GM13977 (cell line): ENCODE measurements around the gene TCFL5.

Experiments
- DNase-seq: peaks from one replicate; pipeline ENCODE4 v3.0.0; 2012; ENCODE audit warnings: low spot score
- CTCF ChIP-seq: IDR thresholded peaks from 2 replicates; pipeline ENCODE4 v1.5.1; 2012; ENCODE audit warnings: mild to moderate bottlenecking, control low read depth; ENCODE audit not compliant: insufficient read depth; ENCODE audit errors: extremely low read depth, missing control alignments
- in situ Hi-C: fragments of 300-500 bp; cut with MboI; formaldehyde crosslinking; loops from one replicate; pipeline ENCODE4 v1.12.0; 2022; ENCODE audit warnings: low sequenced_read_pairs, low pct_unique_long_range_greater_than_20kb, mixed read lengths, inconsistent platforms; ENCODE audit not compliant: unreplicated experiment

Gene TCFL5

GRCh38 chr20:62889871-62890270 lies 28.2 kb upstream of the TCFL5 start:
- in situ Hi-C loops, result no loop called here
- no peak for TF ChIP-seq CTCF

GRCh38 chr20:62889411-62889810 lies 27.8 kb upstream of the TCFL5 start:
- in situ Hi-C loops, result no loop called here
- no peak for TF ChIP-seq CTCF
- DNase-seq, result no peak

More at GRCh38 chr20:62889871-62890270, 28.2 kb upstream of the TCFL5 start:
- DNase-seq, result no peak

GRCh38 chr20:62888910-62889309 lies 27.3 kb upstream of the TCFL5 start:
- in situ Hi-C loops, result no loop called here
- no peak for DNase-seq
- no peak for TF ChIP-seq CTCF

GRCh38 chr20:62888406-62888805 lies 26.8 kb upstream of the TCFL5 start:
- in situ Hi-C loops, result no loop called here
- DNase-seq, result no peak

GRCh38 chr20:62887860-62888239 lies 26.2 kb upstream of the TCFL5 start:
- DNase-seq, result no peak
- no peak for TF ChIP-seq CTCF
- in situ Hi-C loops, result no loop called here

More at GRCh38 chr20:62888406-62888805, 26.8 kb upstream of the TCFL5 start:
- no peak for TF ChIP-seq CTCF

- DNase-seq, result no peak
- in situ Hi-C loops, result no loop called here
- no peak for TF ChIP-seq CTCF
Measured at GRCh38 chr20:62887152-62887859, 25.7 kb upstream of the TCFL5 start.
